RWPE2 (cell line): ENCODE data around the gene AEBP1.

Experiments
- ATAC-seq: fragments of 200-7000 bp; cut with Tn5 transposase; 3 replicates; pipeline ENCODE4 v1.9.1; 2021; ENCODE audit warnings: low read depth
- DNase-seq: peaks from one replicate; pipeline ENCODE4 v3.0.0-alpha.2; 2020; ENCODE audit warnings: low spot score
- H3K27ac ChIP-seq: fragments of 450-650 bp; 2 replicates; pipeline ENCODE4 v1.5.1; 2017; ENCODE audit warnings: mild to moderate bottlenecking; ENCODE audit not compliant: poor library complexity, severe bottlenecking
- H3K27me3 ChIP-seq: fragments of 250-450 bp; sonication (Bioruptor Pico); 2 replicates; pipeline ENCODE4 v1.5.1; 2021; ENCODE audit warnings: mild to moderate bottlenecking, moderate library complexity; ENCODE audit not compliant: insufficient read depth, poor library complexity, severe bottlenecking
- H3K36me3 ChIP-seq: fragments of 250-450 bp; sonication (Bioruptor Pico); 2 replicates; pipeline ENCODE4 v1.5.1; 2020; ENCODE audit warnings: low read depth, mild to moderate bottlenecking, moderate library complexity
- H3K4me1 ChIP-seq: fragments of 250-450 bp; sonication (Bioruptor Pico); 2 replicates; pipeline ENCODE4 v1.5.1; 2021; ENCODE audit warnings: mild to moderate bottlenecking, moderate library complexity; ENCODE audit not compliant: insufficient read depth, poor library complexity, severe bottlenecking
- H3K4me3 ChIP-seq: fragments of 250-450 bp; sonication (Bioruptor Pico); 2 replicates; pipeline ENCODE4 v1.5.1; 2021; ENCODE audit warnings: mild to moderate bottlenecking, moderate library complexity; ENCODE audit not compliant: severe bottlenecking
- H3K9me3 ChIP-seq: fragments of 250-450 bp; sonication (Bioruptor Pico); 2 replicates; pipeline ENCODE4 v1.5.1; 2021; ENCODE audit warnings: mild to moderate bottlenecking, moderate library complexity; ENCODE audit not compliant: severe bottlenecking
- TF ChIP-seq, protein P1 (sequence below): fragments of 450-650 bp; IDR thresholded peaks from one replicate; pipeline ENCODE4 v1.5.1; 2017; ENCODE audit warnings: mild to moderate bottlenecking, moderate library complexity; ENCODE audit not compliant: poor library complexity, severe bottlenecking

AEBP1 gene

DNA sequence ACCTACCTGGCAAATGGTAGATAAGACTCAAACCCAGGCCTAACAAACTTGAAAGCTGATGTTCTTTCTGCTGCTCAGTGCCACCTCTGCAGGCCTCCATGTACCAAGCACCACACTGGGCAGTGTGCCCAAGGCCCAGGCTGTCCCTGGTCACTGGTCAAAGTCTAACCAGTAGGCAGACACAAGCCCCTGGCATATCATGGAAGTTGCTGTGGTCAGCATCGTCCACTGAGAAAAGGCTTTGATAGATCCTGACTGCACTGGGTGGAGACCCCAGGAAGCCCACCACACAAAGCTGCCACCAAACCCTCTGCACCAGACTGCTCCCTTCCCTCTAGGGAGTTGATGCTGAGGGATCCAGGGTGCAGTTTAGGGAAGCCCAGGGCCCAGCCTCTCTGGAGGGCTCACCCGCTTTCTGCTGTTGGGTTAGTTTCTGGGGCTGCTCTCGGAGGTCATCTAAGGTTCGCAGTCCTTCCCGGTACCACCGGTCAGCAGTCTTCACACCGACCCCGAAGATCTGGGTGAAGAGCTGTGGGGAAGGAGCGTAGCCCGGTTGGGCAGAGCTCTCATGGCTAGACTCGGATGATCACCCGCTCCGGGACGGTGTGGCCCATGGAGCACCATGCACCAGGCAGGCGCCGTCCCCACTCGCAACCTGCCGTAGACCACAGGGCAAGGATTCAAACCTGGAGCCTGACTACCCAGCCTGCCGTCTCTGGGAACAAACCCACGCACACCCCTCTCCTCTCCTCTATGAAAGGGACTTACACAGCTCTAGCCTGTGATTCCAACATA is 27.8 kb upstream of the AEBP1 start:
- DNase-seq (no peak), ATAC-seq (no peak)
- peaks cover 55% of the 10 kb centered on the region for H3K36me3 ChIP-seq

DNA sequence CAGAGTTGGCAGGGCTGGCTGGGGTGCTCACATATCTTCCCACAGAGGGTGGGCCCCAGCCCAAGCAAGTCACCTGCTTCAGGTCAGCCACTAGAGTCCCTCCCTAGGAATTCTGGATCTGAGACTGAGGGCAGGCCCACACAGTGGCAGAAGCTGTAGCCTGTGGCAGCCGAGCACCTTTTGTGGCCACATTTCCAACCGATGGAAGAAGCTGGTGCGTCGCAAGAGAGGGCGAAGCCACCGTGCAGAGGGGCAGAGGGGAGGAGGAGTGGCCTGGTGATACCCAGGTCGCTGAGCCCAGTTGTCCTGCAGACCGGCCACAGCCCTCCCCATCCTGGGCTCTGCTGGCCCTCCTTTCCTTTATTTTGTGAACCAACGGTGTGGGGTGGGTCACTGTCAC is 27.1 kb upstream of the AEBP1 start:
- Histone ChIP-seq H3K9me3 (no peaks in the 10 kb centered on the region), H3K4me3 (no peak overlapping the region), H3K27ac (no peak overlapping the region), H3K27me3 (no peaks in the 10 kb centered on the region), H3K36me3 (peaks cover 55% of the 10 kb centered on the region), H3K4me1 (peaks cover 14% of the 10 kb centered on the region)
- TF ChIP-seq, protein P1, sequence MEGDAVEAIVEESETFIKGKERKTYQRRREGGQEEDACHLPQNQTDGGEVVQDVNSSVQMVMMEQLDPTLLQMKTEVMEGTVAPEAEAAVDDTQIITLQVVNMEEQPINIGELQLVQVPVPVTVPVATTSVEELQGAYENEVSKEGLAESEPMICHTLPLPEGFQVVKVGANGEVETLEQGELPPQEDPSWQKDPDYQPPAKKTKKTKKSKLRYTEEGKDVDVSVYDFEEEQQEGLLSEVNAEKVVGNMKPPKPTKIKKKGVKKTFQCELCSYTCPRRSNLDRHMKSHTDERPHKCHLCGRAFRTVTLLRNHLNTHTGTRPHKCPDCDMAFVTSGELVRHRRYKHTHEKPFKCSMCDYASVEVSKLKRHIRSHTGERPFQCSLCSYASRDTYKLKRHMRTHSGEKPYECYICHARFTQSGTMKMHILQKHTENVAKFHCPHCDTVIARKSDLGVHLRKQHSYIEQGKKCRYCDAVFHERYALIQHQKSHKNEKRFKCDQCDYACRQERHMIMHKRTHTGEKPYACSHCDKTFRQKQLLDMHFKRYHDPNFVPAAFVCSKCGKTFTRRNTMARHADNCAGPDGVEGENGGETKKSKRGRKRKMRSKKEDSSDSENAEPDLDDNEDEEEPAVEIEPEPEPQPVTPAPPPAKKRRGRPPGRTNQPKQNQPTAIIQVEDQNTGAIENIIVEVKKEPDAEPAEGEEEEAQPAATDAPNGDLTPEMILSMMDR, result no peak
- ATAC-seq (no peak), DNase-seq (no peak)

More for the DNA sequence above, 27.8 kb upstream of the AEBP1 start:
- Histone ChIP-seq H3K27me3 (no peaks in the 10 kb centered on the region), H3K27ac (peak overlapping the region; percentile 97), H3K9me3 (no peaks in the 10 kb centered on the region), H3K4me3 (no peak overlapping the region), H3K4me1 (peaks cover 22% of the 10 kb centered on the region)
- TF ChIP-seq, protein P1, result no peak

DNA sequence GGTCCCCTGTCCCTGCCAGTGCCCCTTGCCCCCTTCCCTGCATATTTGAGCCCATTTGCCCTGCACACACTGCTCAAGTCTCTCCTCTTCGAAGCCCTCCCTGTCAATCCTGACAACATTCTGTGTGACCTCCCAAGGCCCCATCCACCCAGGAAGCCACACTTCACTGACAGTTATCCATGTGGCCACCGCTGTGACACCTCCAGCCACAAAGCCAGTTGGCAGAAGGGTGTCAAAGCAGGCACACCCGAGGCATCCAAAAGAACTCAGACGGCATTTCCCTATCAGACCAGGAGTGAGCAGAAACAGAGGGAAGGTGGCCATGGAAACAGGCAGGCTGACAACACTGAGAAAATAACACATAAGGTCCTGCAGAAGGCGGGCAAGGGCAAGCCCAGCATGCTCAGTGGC is 26.5 kb upstream of the AEBP1 start:
- TF ChIP-seq, protein P1, result no peak
- no peak for ATAC-seq
- no peaks in the 10 kb centered on the region for H3K27me3 ChIP-seq
- no peak overlapping the region for H3K27ac ChIP-seq
- peaks cover 53% of the 10 kb centered on the region for H3K36me3 ChIP-seq
- no peak for DNase-seq
- H3K4me3 ChIP-seq, result no peak overlapping the region
- peaks cover 8% of the 10 kb centered on the region for H3K4me1 ChIP-seq
- H3K9me3 ChIP-seq, result no peaks in the 10 kb centered on the region

DNA sequence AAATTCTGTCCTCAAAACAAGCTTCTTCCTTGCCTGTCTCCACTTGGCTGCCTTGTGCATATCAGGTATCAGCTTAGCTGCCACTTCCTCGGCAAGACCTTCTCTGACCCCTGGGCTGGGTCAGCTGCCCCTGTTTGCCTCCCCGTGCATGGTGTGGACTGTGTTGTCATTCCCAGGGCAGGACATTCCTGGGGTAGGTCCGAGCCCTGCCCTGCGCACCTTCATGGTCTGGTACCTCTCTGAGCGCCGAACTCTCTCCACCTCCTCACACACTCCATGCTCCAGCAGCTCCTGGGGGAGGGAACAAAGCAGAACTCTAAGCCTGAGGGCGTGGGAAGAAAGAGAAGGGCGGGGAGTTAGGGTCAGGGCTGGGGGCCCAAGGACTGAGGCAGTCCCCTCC is 25.6 kb upstream of the AEBP1 start:
- H3K4me3 ChIP-seq, result no peak overlapping the region
- ATAC-seq, result no peak
- H3K27ac ChIP-seq, result no peak overlapping the region
- no peaks in the 10 kb centered on the region for H3K9me3 ChIP-seq
- TF ChIP-seq, protein P1, result no peak
- DNase-seq, result no peak
- H3K4me1 ChIP-seq, result no peaks in the 10 kb centered on the region
- H3K36me3 ChIP-seq, result peaks cover 44% of the 10 kb centered on the region
- H3K27me3 ChIP-seq, result no peaks in the 10 kb centered on the region

DNA sequence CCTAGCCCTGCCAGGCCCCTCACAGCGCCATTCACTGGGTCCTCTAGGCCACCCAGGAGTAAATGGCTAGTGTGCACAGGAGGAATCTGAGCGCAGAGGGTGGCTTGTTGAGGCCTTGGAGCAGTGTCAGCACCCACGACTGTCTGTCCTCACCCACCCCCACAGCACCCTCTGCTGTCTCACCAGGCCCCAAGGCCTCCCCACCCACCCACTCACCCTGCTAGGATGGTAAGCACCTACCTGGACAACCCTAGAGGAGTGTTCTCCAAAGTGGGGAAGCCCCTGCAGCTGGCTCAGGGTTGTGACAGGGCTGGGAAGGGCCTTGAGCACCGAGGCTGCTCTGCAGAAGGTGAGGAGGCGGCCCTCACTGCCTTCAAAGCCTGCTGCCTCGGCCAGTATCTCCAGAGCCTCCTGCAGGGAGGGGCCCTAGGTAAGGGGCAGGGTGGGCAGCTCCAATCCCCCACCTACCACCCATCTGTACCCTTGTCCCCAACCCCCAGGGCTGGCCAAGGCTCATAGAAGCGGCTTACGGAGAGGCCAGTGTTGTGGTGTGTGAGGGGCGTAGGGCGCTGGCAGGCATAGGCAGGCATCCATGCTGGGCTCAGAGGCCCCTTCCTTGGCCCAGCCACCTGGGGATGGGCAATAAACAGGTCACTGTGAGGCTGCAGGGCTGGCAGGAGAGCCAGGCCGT is 24.7 kb upstream of the AEBP1 start:
- Histone ChIP-seq H3K9me3 (no peaks in the 10 kb centered on the region), H3K36me3 (peaks cover 44% of the 10 kb centered on the region), H3K27ac (no peak overlapping the region), H3K4me3 (no peak overlapping the region), H3K4me1 (no peaks in the 10 kb centered on the region), H3K27me3 (no peaks in the 10 kb centered on the region)
- TF ChIP-seq, protein P1, result no peak
- DNase-seq (no peak), ATAC-seq (no peak)
